ENCODE results near the gene NLGN4Y. TPM values are rescaled to one million over a fixed set of nuclear protein-coding genes. Genes with fewer than 3 reads are reported as not detected.

NLGN4Y gene
- under 1 TPM in 1 of 2 experiments, not detected in 1; 0.36 TPM for total RNA-seq

- no peaks in the 10 kb centered on the region for H3K36me3 Mint-ChIP-seq
- H3K27ac Mint-ChIP-seq: no peak within 1 kb of the TSS
- no peak for DNase-seq
- H3K4me3 Mint-ChIP-seq: peak within 1 kb of the TSS; percentile 43
- peaks cover 26% of the 10 kb centered on the region for H3K27me3 Mint-ChIP-seq
- no peaks in the 10 kb centered on the region for H3K9me3 Mint-ChIP-seq
- no peaks in the 10 kb centered on the region for H3K4me1 Mint-ChIP-seq
These were observed at the start of gene NLGN4Y for GRCh38 chrY:14524272-14525231. TSS of gene NLGN4Y (plus strand) at chrY:14524529. CDS start at chrY:14622120, 97,591 bp downstream.

DNA sequence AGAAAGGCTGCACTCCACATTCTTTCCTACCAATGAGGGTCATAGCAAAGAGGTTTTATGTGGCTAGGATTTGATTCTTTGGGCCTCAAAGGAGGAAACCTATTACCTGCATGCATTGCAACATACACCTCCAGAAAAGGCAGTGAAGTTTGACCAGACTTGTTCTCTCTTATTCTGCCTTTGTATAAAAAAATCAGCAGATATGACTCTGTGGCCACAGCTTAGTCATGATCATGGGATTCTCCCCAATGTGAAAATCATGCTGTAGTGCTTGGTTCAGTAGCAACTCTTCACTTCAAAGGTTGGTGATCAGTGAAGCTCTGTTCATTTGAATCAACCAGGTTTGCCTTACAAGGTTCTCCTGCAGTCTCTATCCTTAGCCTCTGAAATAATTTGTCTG is 38.4 kb upstream of the NLGN4Y start:
- no peaks in the 10 kb centered on the region for H3K36me3 Mint-ChIP-seq
- no peaks in the 10 kb centered on the region for H3K4me1 Mint-ChIP-seq
- H3K9me3 Mint-ChIP-seq: no peaks in the 10 kb centered on the region
- no peaks in the 10 kb centered on the region for H3K27me3 Mint-ChIP-seq
- H3K4me3 Mint-ChIP-seq: no peak overlapping the region
- no peak for DNase-seq
- H3K27ac Mint-ChIP-seq: no peak overlapping the region

DNA sequence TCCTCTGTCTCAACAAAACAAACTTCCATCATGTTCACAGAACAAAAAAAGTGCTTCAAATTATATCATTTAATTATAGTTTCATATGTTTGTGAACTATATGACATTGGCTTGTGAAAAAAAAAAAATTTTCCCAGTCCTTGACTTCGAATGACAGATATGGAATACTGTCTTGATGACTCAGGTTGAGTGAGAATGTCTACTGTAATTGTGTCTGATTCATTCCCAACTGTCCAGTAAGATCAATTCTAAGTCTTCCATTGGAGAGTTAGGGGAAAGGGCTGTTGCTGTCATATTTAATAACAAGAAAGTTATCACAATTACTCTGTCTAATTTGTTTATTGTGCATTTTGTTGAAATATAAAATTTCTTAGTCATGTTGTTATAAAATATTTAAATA is 34.1 kb upstream of the NLGN4Y start:
- no peaks in the 10 kb centered on the region for H3K27me3 Mint-ChIP-seq
- H3K4me1 Mint-ChIP-seq: no peaks in the 10 kb centered on the region
- no peaks in the 10 kb centered on the region for H3K9me3 Mint-ChIP-seq
- no peaks in the 10 kb centered on the region for H3K36me3 Mint-ChIP-seq
- DNase-seq: no peak
- H3K27ac Mint-ChIP-seq: no peak overlapping the region
- H3K4me3 Mint-ChIP-seq: no peak overlapping the region

DNA sequence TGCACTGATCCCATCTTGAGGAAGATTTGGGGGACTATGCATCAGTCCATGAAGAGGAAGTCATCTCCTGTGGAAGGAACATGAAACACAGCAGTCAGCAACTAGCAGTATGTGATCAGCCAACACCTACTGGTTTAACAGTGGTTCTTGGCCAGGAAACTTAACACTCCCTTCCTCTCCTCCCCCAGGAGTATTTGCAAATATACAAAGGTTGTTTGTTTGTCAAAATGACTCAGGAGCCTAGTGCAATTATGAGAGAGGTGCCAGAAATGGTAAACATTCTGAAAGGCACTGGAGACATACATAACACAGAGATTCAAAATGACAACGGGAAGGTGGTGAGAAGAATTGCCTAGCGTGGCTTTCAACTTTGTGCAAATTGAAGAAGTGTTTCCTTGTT is 26.3 kb upstream of the NLGN4Y start:
- Mint-ChIP-seq H3K27ac (no peak overlapping the region), H3K27me3 (no peaks in the 10 kb centered on the region), H3K4me3 (no peak overlapping the region), H3K36me3 (no peaks in the 10 kb centered on the region), H3K4me1 (no peaks in the 10 kb centered on the region), H3K9me3 (no peaks in the 10 kb centered on the region)
- no peak for DNase-seq

- Mint-ChIP-seq H3K9me3 (no peaks in the 10 kb centered on the region), H3K27ac (no peak overlapping the region), H3K36me3 (no peaks in the 10 kb centered on the region), H3K4me1 (no peaks in the 10 kb centered on the region), H3K27me3 (no peaks in the 10 kb centered on the region), H3K4me3 (no peak overlapping the region)
- no peak for DNase-seq
These were observed 19.7 kb upstream of the NLGN4Y start for GRCh38 chrY:14504592-14504991.

GRCh38 chrY:14522379-14522950 is 1.9 kb upstream of the NLGN4Y start:
- Mint-ChIP-seq H3K27ac (no peak overlapping the region), H3K4me1 (no peaks in the 10 kb centered on the region), H3K27me3 (peaks cover 26% of the 10 kb centered on the region), H3K36me3 (no peaks in the 10 kb centered on the region), H3K4me3 (no peak overlapping the region), H3K9me3 (no peaks in the 10 kb centered on the region)
- DNase-seq: no peak

- H3K27ac Mint-ChIP-seq: no peak overlapping the region
These were observed 648 bp upstream of the NLGN4Y start for GRCh38 chrY:14523491-14524271.

DNA sequence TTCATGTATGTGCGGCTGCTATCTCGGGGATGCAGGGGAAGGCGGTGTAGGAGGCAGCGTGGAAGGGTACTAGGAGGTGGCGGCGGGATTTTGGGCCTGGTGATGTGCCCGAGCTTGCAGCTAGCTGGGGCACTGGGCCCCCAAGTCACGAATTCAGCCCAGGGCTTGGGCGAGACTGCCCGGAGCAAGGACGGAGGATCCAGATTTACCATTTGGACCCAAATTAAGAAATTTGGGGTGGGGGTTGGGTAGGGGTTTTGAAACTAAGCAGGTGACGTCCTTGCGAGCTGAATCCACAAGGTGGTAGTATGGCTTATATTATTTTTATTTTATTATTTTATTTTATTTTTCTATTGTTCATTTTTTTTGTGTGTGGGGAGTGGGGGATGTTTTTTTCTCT is 986 bp downstream of the NLGN4Y start:
- Mint-ChIP-seq H3K4me1 (no peaks in the 10 kb centered on the region), H3K27ac (no peak overlapping the region), H3K4me3 (no peak overlapping the region), H3K9me3 (no peaks in the 10 kb centered on the region), H3K27me3 (peaks cover 26% of the 10 kb centered on the region), H3K36me3 (no peaks in the 10 kb centered on the region)
- no peak for DNase-seq

More at GRCh38 chrY:14523491-14524271, 648 bp upstream of the NLGN4Y start:
- Mint-ChIP-seq H3K9me3 (no peaks in the 10 kb centered on the region), H3K27me3 (peaks cover 26% of the 10 kb centered on the region), H3K4me1 (no peaks in the 10 kb centered on the region), H3K36me3 (no peaks in the 10 kb centered on the region), H3K4me3 (no peak overlapping the region)
- no peak for DNase-seq

DNA sequence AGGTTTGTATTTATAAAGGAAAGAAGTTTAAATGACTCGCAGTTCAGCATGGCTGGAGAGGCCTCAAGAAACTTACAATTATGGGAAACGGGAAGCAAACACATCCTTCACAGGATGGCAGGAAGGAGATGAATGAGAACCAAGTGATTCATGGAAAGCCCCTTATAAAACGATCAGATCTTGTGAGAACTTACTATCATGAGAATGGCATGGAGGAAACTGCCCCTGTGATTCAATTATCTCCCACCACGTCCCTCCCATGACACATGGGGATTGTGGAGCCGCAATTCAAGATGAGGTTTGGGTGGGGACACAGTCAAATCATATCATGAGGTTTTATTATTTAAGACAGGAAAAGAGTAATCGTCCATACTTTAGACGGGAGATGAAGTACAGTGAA is 4.0 kb downstream of the NLGN4Y start:
- Mint-ChIP-seq H3K4me3 (no peak overlapping the region), H3K36me3 (no peaks in the 10 kb centered on the region)

DNA sequence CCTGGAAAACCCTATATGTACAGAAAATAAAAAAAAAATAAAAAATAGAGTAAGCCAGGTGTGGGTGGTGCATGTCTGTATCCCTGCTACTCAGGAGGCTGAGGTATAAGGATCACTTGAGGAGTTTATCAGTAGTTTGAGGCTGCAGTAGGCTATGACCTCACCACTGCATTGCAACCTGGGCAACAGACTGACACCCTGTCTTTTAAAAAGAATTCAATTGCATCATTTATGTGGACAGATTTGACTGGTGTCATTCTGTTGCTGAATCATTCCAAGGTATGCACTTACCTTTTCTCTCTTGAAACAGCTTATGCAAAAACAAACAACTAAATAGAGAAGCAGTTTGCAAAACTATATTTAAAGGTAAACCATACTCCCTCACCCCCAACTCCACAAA is 12.4 kb downstream of the NLGN4Y start:
- Mint-ChIP-seq H3K4me3 (no peak overlapping the region), H3K36me3 (no peaks in the 10 kb centered on the region), H3K9me3 (peaks cover 2% of the 10 kb centered on the region), H3K27ac (no peak overlapping the region), H3K4me1 (no peaks in the 10 kb centered on the region), H3K27me3 (no peaks in the 10 kb centered on the region)
- DNase-seq: no peak

More for the DNA sequence above, 4.0 kb downstream of the NLGN4Y start:
- no peak for DNase-seq
- Mint-ChIP-seq H3K9me3 (no peaks in the 10 kb centered on the region), H3K27ac (no peak overlapping the region), H3K4me1 (no peaks in the 10 kb centered on the region), H3K27me3 (peaks cover 14% of the 10 kb centered on the region)

GRCh38 chrY:14543506-14543905 is 19.2 kb downstream of the NLGN4Y start:
- Mint-ChIP-seq H3K4me1 (no peaks in the 10 kb centered on the region), H3K9me3 (peaks cover 5% of the 10 kb centered on the region), H3K36me3 (no peaks in the 10 kb centered on the region), H3K4me3 (no peak overlapping the region), H3K27ac (no peak overlapping the region), H3K27me3 (no peaks in the 10 kb centered on the region)
- DNase-seq: no peak

- Mint-ChIP-seq H3K4me3 (no peak overlapping the region), H3K36me3 (no peaks in the 10 kb centered on the region), H3K4me1 (no peaks in the 10 kb centered on the region), H3K9me3 (no peaks in the 10 kb centered on the region), H3K27me3 (no peaks in the 10 kb centered on the region), H3K27ac (no peak overlapping the region)
- DNase-seq: no peak
These were observed 57.0 kb downstream of the NLGN4Y start for GRCh38 chrY:14581294-14581693.

DNA sequence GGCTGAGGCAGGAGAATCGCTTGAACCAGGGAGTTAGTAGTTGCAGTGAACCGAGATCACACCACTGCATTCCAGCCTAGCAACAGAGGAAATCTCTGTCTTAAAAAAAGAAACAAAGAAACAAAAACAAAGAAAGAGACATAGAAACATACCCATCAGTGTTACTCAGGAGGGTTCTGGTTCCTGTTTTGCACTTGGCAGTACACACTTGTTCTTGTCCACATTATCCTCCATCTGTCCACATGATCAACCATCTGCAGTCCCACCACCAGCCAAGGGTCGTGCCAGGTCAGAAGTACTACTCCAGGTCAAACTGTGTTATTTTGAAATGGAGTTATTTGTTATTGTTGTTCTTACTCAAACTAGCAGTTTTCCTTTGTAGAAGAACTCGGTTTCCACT is 62.4 kb downstream of the NLGN4Y start:
- Mint-ChIP-seq H3K4me3 (no peak overlapping the region), H3K9me3 (no peaks in the 10 kb centered on the region), H3K36me3 (no peaks in the 10 kb centered on the region), H3K4me1 (no peaks in the 10 kb centered on the region), H3K27me3 (no peaks in the 10 kb centered on the region), H3K27ac (no peak overlapping the region)
- no peak for DNase-seq

GRCh38 chrY:14601372-14601771 is 77.0 kb downstream of the NLGN4Y start:
- no peaks in the 10 kb centered on the region for H3K36me3 Mint-ChIP-seq

GRCh38 chrY:14617625-14618024 is 93.3 kb downstream of the NLGN4Y start:
- H3K4me1 Mint-ChIP-seq: no peaks in the 10 kb centered on the region

More at GRCh38 chrY:14601372-14601771, 77.0 kb downstream of the NLGN4Y start:
- H3K4me3 Mint-ChIP-seq: no peak overlapping the region
- peaks cover 2% of the 10 kb centered on the region for H3K9me3 Mint-ChIP-seq
- DNase-seq: no peak
- H3K4me1 Mint-ChIP-seq: no peaks in the 10 kb centered on the region
- H3K27ac Mint-ChIP-seq: no peak overlapping the region
- H3K27me3 Mint-ChIP-seq: no peaks in the 10 kb centered on the region

More at GRCh38 chrY:14617625-14618024, 93.3 kb downstream of the NLGN4Y start:
- no peak overlapping the region for H3K4me3 Mint-ChIP-seq
- no peaks in the 10 kb centered on the region for H3K36me3 Mint-ChIP-seq
- no peaks in the 10 kb centered on the region for H3K27me3 Mint-ChIP-seq
- H3K27ac Mint-ChIP-seq: no peak overlapping the region
- H3K9me3 Mint-ChIP-seq: peaks cover 4% of the 10 kb centered on the region
- DNase-seq: no peak

Measured in activated naive CD8-positive, alpha-beta T cell treated with anti-CD3 and anti-CD28 coated beads for 36 hours (primary cell).